Nephron (organoid): ENCODE results near the gene FTO.

Experiments used
- H3K27ac Mint-ChIP-seq, 3 experiments: 2 replicates each; pipeline ENCODE4 v1.8.0; 2020; ENCODE audit warnings: mixed read lengths in 3 of 3, mild to moderate bottlenecking in 2 of 3, moderate library complexity in 1 of 3
- H3K27me3 Mint-ChIP-seq: 2 replicates; pipeline ENCODE4 v1.8.0; 2021; ENCODE audit warnings: low read depth, mild to moderate bottlenecking, moderate library complexity, mixed read lengths
- H3K36me3 Mint-ChIP-seq: 2 replicates; pipeline ENCODE4 v1.8.0; 2020; ENCODE audit warnings: low read depth, mixed read lengths
- H3K4me1 Mint-ChIP-seq: 2 replicates; pipeline ENCODE4 v1.8.0; 2020; ENCODE audit warnings: mixed read lengths
- H3K4me3 Mint-ChIP-seq, 3 experiments: 2 replicates each; pipeline ENCODE4 v1.8.0; 2020; ENCODE audit warnings: mild to moderate bottlenecking in 3 of 3, mixed read lengths in 3 of 3, moderate library complexity in 2 of 3
- H3K9me3 Mint-ChIP-seq: 2 replicates; pipeline ENCODE4 v1.8.0; 2020; ENCODE audit warnings: mixed read lengths
- TF ChIP-seq, protein P1 (sequence below), 3 experiments: fragments of 200-600 bp; sonication (generic); IDR thresholded peaks; one replicate each; pipeline ENCODE4 v1.5.0; 2021; ENCODE audit warnings: antibody characterized with exemption in 3 of 3; ENCODE audit not compliant: unreplicated experiment in 3 of 3

The FTO gene

DNA sequence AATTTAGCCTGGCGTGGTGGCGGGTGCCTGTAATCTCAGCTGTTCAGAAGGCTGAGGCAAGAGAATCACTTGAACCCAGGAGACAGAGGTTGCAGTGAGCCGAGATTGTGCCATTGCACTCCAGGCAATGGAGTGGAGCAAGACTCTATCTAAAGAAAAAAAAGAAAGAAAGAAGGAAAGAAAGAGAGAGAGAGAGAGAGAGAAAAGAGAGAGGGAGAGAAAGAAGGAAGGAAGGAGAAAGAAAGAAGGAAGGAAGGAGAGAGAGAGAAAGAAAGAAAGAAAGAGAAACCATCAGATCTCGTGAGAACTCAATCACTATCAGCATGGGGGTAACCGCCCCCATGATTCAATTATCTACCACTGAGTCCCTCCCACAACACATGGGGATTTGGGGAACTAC is 293.0 kb downstream of the FTO start:
- no peaks in the 10 kb centered on the region for H3K9me3 Mint-ChIP-seq
- H3K36me3 Mint-ChIP-seq, result peaks cover 7% of the 10 kb centered on the region
- peaks cover 25% of the 10 kb centered on the region for H3K4me1 Mint-ChIP-seq
- no peak overlapping the region for H3K4me3 Mint-ChIP-seq
- peaks cover 17% of the 10 kb centered on the region for H3K27me3 Mint-ChIP-seq
- TF ChIP-seq, protein P1, sequence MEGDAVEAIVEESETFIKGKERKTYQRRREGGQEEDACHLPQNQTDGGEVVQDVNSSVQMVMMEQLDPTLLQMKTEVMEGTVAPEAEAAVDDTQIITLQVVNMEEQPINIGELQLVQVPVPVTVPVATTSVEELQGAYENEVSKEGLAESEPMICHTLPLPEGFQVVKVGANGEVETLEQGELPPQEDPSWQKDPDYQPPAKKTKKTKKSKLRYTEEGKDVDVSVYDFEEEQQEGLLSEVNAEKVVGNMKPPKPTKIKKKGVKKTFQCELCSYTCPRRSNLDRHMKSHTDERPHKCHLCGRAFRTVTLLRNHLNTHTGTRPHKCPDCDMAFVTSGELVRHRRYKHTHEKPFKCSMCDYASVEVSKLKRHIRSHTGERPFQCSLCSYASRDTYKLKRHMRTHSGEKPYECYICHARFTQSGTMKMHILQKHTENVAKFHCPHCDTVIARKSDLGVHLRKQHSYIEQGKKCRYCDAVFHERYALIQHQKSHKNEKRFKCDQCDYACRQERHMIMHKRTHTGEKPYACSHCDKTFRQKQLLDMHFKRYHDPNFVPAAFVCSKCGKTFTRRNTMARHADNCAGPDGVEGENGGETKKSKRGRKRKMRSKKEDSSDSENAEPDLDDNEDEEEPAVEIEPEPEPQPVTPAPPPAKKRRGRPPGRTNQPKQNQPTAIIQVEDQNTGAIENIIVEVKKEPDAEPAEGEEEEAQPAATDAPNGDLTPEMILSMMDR (IDR thresholded peaks at IDR 0.05; ENCODE audit: unreplicated experiment in 3 of 3), result no peak
- H3K27ac Mint-ChIP-seq, result no peak overlapping the region

DNA sequence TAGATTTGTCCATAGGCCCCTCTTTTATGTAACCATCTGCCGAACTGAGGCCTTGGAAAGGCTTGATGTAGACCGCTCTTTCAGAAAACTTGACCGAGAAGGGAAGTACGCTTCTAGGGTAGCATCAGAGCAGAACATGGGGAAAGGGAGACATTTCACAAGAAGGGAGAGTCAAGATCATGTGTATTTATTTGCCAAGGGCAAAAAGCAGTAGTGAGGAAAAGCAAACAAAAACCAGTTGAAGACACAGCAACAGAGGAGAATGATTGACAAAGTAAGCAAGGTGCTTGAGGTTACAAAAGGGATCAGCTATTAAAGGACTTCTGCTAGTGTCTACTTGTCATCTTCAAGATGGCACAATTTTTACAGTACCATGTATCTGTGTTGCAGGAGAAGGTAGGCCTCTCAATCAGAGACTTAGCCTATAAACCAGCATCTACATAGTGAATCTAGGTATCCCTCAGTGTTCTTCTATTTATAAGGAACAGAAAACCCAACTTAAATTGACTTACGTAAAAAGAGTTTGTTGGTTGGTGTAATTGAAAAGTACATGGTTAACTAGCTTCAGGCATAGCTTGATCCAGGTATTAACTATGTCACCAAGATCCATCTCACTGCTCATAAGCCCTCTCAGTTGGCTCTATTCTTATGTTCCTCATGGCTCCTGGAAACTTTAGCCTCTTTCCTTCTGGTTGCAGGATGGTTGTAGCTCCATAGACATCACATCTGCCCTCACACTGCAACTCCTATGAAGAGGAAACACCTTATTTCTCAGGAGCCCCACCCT is 294.3 kb downstream of the FTO start:
- H3K9me3 Mint-ChIP-seq, result no peaks in the 10 kb centered on the region
- H3K4me1 Mint-ChIP-seq, result peaks cover 18% of the 10 kb centered on the region
- no peak overlapping the region for H3K27ac Mint-ChIP-seq
- H3K36me3 Mint-ChIP-seq, result peaks cover 7% of the 10 kb centered on the region
- TF ChIP-seq, protein P1 (IDR thresholded peaks at IDR 0.05; ENCODE audit: unreplicated experiment in 3 of 3), result no peak
- H3K27me3 Mint-ChIP-seq, result peaks cover 14% of the 10 kb centered on the region
- no peak overlapping the region for H3K4me3 Mint-ChIP-seq

DNA sequence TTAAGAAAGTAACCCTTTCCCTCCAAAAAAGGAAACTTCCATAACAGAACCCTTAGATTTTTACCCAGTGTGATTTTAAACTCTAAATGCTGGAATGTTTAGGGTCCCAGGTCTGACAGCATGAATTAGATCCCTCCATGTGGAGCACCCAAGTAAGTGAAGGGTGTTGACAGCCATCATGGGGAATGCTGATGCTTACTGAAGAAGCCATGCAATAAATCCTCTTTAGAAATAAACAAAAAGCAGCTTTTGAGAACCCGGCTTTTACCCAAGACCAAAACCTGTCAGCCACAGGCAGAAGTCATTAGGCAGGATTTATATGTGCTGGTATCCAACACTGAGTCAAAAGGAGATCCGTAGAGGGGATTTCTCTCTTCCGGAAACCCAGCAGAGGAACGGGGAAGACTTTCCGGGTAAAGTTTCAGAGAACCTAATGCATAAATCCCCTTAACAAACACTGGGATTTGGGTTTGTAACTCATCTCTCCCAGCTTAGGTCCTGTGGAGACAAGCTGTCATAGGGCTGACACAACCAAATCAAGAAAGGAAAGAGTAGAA is 295.1 kb downstream of the FTO start:
- H3K4me1 Mint-ChIP-seq, result peaks cover 18% of the 10 kb centered on the region
- H3K9me3 Mint-ChIP-seq, result no peaks in the 10 kb centered on the region
- H3K4me3 Mint-ChIP-seq, result no peak overlapping the region
- H3K36me3 Mint-ChIP-seq, result peaks cover 7% of the 10 kb centered on the region
- no peak overlapping the region for H3K27ac Mint-ChIP-seq
- H3K27me3 Mint-ChIP-seq, result peaks cover 14% of the 10 kb centered on the region
- TF ChIP-seq, protein P1 (IDR thresholded peaks at IDR 0.05; ENCODE audit: unreplicated experiment in 3 of 3), result no peak

DNA sequence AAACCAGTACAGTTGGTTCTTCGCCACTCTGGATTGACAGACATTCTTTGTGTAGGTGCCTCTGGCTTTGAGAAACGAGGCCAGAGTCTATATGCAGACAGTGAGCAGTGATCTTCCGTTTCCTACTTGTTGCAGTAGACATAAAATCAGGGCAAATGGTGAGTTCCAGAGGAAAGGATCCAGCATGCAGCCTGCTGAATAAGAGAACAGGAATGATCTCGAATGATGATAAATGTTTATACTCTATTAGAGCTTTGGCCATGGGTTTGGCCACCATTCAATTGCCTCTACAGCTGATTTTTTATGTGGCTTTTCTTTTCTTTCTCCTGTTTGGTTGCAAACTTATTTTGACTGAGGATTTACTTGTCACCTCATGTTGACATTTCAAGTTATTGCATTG is 295.9 kb downstream of the FTO start:
- H3K27ac Mint-ChIP-seq, result no peak overlapping the region
- TF ChIP-seq, protein P1 (IDR thresholded peaks at IDR 0.05; ENCODE audit: unreplicated experiment in 3 of 3), result no peak
- H3K4me1 Mint-ChIP-seq, result peaks cover 18% of the 10 kb centered on the region
- H3K36me3 Mint-ChIP-seq, result peaks cover 7% of the 10 kb centered on the region
- no peaks in the 10 kb centered on the region for H3K9me3 Mint-ChIP-seq
- H3K27me3 Mint-ChIP-seq, result peaks cover 12% of the 10 kb centered on the region
- H3K4me3 Mint-ChIP-seq, result no peak overlapping the region

DNA sequence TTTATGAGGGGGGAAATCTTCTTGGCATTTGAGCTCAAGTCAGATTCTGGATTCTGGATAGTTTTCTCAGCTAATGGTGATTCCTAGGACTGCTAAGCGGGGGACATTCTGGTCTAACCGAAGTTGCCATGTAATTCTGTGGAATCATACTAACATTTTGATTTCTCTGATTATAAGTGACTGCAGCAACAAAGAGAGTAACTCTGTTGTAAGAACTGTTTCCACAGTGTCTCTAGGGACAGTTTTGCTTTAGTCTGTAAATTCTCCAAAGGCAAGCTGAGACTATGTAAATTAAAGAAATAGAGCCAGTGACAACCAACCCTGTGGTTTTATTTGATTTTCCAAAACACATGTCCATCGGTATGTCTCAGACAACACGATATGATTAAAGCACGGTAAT is 296.4 kb downstream of the FTO start:
- H3K36me3 Mint-ChIP-seq, result peaks cover 7% of the 10 kb centered on the region
- H3K4me1 Mint-ChIP-seq, result peaks cover 18% of the 10 kb centered on the region
- no peaks in the 10 kb centered on the region for H3K9me3 Mint-ChIP-seq
- TF ChIP-seq, protein P1 (IDR thresholded peaks at IDR 0.05; ENCODE audit: unreplicated experiment in 3 of 3), result no peak
- no peak overlapping the region for H3K4me3 Mint-ChIP-seq
- H3K27me3 Mint-ChIP-seq, result peaks cover 8% of the 10 kb centered on the region
- H3K27ac Mint-ChIP-seq, result no peak overlapping the region

DNA sequence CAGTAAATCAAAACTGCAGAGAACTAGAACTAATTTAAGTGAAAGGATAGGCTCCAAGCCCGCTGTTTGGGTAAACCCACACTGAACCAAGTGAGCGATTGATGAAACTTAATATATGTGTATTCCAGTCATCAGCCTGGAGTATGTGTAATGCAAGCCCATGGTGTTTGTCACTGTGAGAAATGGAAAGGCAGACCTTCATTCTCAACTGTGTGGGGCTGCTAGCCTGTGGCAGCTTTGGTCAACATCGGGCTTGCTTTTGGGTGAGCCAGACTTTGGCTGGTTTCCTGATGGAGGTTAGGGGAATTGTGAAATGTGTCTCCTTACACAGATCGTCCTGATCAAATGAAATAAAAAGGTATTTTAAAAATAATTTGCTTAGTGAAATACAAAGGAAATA is 302.7 kb downstream of the FTO start:
- no peak overlapping the region for H3K27ac Mint-ChIP-seq

More for the DNA sequence above, 302.7 kb downstream of the FTO start:
- TF ChIP-seq, protein P1 (IDR thresholded peaks at IDR 0.05; ENCODE audit: unreplicated experiment in 3 of 3), result no peak
- no peak overlapping the region for H3K4me3 Mint-ChIP-seq
- no peaks in the 10 kb centered on the region for H3K4me1 Mint-ChIP-seq
- no peaks in the 10 kb centered on the region for H3K27me3 Mint-ChIP-seq
- peaks cover 22% of the 10 kb centered on the region for H3K36me3 Mint-ChIP-seq
- H3K9me3 Mint-ChIP-seq, result peaks cover 7% of the 10 kb centered on the region
